CD14-positive monocyte (primary cell): Measurements from ENCODE around the gene TBX19. TPM values are rescaled to one million over a fixed set of nuclear protein-coding genes. Genes with fewer than 3 reads are reported as not detected.

ENCODE experiments used
- DNase-seq, 3 donors: peaks; one replicate each; pipeline ENCODE4 v3.0.0-alpha.2; 2011 to 2022
- H2AFZ ChIP-seq: 2 replicates; pipeline ENCODE4 v1.6.0; 2012; ENCODE audit warnings: mild to moderate bottlenecking, low read depth, low read length, inconsistent platforms; ENCODE audit not compliant: insufficient read depth, poor library complexity, severe bottlenecking
- H3K27ac ChIP-seq, 2 donors: 1 replicate in 1 of 2; 2 replicates in 1 of 2; pipeline ENCODE4 v1.5.1; 2012 to 2013; ENCODE audit warnings: low read length in 2 of 2, control low read depth in 1 of 2, inconsistent platforms in 1 of 2, low read depth in 1 of 2, mild to moderate bottlenecking in 1 of 2
- H3K27me3 ChIP-seq, 2 donors: one replicate each; pipeline versions ENCODE4 v1.6.0 to v1.6.1; 2011 to 2013; ENCODE audit warnings: low read length in 2 of 2; ENCODE audit not compliant: control insufficient read depth in 2 of 2, insufficient read depth in 2 of 2
- H3K36me3 ChIP-seq, 2 donors: replicated peaks in 1 of 2; 1 replicate in 1 of 2; 2 replicates in 1 of 2; pipeline versions ENCODE4 v1.5.1 to v1.6.1; 2012 to 2013; ENCODE audit warnings: low read length in 2 of 2, control low read depth in 1 of 2, inconsistent platforms in 1 of 2, mild to moderate bottlenecking in 1 of 2; ENCODE audit not compliant: insufficient read depth in 2 of 2, control insufficient read depth in 1 of 2
- H3K4me1 ChIP-seq, 2 donors: 1 replicate in 1 of 2; 2 replicates in 1 of 2; pipeline versions ENCODE4 v1.5.1 to v1.6.1; 2012 to 2013; ENCODE audit warnings: low read length in 2 of 2, control low read depth in 1 of 2, inconsistent platforms in 1 of 2, mild to moderate bottlenecking in 1 of 2, moderate library complexity in 1 of 2; ENCODE audit not compliant: insufficient read depth in 2 of 2, control insufficient read depth in 1 of 2
- H3K4me2 ChIP-seq: replicated peaks from 2 replicates; pipeline ENCODE3; 2012; ENCODE audit warnings: low read length, moderate library complexity, mild to moderate bottlenecking; ENCODE audit not compliant: poor library complexity, severe bottlenecking; ENCODE audit errors: extremely low read depth
- H3K4me3 ChIP-seq, 3 experiments: fragments of 200-600 bp in 1 of 3; sonication (generic) in 1 of 3; replicated peaks in 1 of 3; 1 replicate in 2 of 3; 2 replicates in 1 of 3; pipeline ENCODE4 v1.5.1; 2011 to 2013; ENCODE audit warnings: low read length in 3 of 3, mild to moderate bottlenecking in 3 of 3, control low read depth in 2 of 3, low read depth in 2 of 3, inconsistent platforms in 1 of 3, moderate library complexity in 1 of 3
- H3K79me2 ChIP-seq: 2 replicates; pipeline ENCODE4 v1.6.0; 2012; ENCODE audit warnings: mild to moderate bottlenecking, control low read depth, inconsistent platforms, low read length, moderate library complexity; ENCODE audit not compliant: insufficient read depth
- H3K9ac ChIP-seq: 2 replicates; pipeline ENCODE4 v1.6.0; 2017; ENCODE audit warnings: low read length, mild to moderate bottlenecking; ENCODE audit not compliant: insufficient read depth, poor library complexity, severe bottlenecking
- H3K9me3 ChIP-seq, 2 donors: replicated peaks in 1 of 2; 1 replicate in 1 of 2; 2 replicates in 1 of 2; pipeline versions ENCODE4 v1.5.1 to v1.6.1; 2012 to 2013; ENCODE audit warnings: low read length in 2 of 2, control low read depth in 1 of 2; ENCODE audit not compliant: control insufficient read depth in 1 of 2, insufficient read depth in 1 of 2
- H4K20me1 ChIP-seq: 2 replicates; pipeline ENCODE4 v1.6.0; 2012; ENCODE audit warnings: mild to moderate bottlenecking, low read length, control low read depth, moderate library complexity; ENCODE audit not compliant: insufficient read depth
- H3K27ac Mint-ChIP-seq, 7 donors: one replicate each; pipeline ENCODE4 v1.8.0; 2020; ENCODE audit warnings: mild to moderate bottlenecking in 7 of 7, mixed read lengths in 7 of 7, moderate library complexity in 6 of 7, inconsistent platforms in 2 of 7
- H3K27me3 Mint-ChIP-seq, 3 donors: one replicate each; pipeline ENCODE4 v1.8.0; 2021 to 2022; ENCODE audit warnings: low read depth in 3 of 3, mild to moderate bottlenecking in 3 of 3, mixed read lengths in 3 of 3, moderate library complexity in 3 of 3, inconsistent platforms in 1 of 3
- H3K36me3 Mint-ChIP-seq, 2 donors: one replicate each; pipeline ENCODE4 v1.8.0; 2020; ENCODE audit warnings: mixed read lengths in 2 of 2, inconsistent platforms in 1 of 2, mild to moderate bottlenecking in 1 of 2
- H3K4me1 Mint-ChIP-seq: one replicate; pipeline ENCODE4 v1.8.0; 2020; ENCODE audit warnings: mild to moderate bottlenecking, mixed read lengths
- H3K4me3 Mint-ChIP-seq, 2 donors: one replicate each; pipeline ENCODE4 v1.8.0; 2020; ENCODE audit warnings: mild to moderate bottlenecking in 2 of 2, mixed read lengths in 2 of 2, moderate library complexity in 1 of 2
- H3K9me3 Mint-ChIP-seq, 7 donors: one replicate each; pipeline ENCODE4 v1.8.0; 2020 to 2022; ENCODE audit warnings: mixed read lengths in 7 of 7, mild to moderate bottlenecking in 6 of 7, moderate library complexity in 6 of 7, inconsistent platforms in 2 of 7
- CTCF ChIP-seq: fragments of 200-600 bp; IDR thresholded peaks from one replicate; pipeline ENCODE4 v1.8.0; 2022; ENCODE audit warnings: antibody characterized with exemption, mild to moderate bottlenecking
- WGBS: methylation state at CpG from one replicate; pipeline ENCODE4 v1.1.5; 2013; ENCODE audit warnings: missing lambda C conversion rate; ENCODE audit not compliant: insufficient coverage; 5-methylcytosine and 5-hydroxymethylcytosine counted together
- intact Hi-C, 2 donors: fragments of 100-400 bp; cut with micrococcal nuclease; formaldehyde crosslinking; loops; one replicate each; pipeline versions ENCODE4 v1.15.0 to v1.15.1; 2023
- polyA plus RNA-seq, 3 donors: library from polyadenylated mRNA; depleted of rRNA in 1 of 3; unstranded in 2 of 3; stranded (reverse) in 1 of 3; fragments of 300-500 nt in 2 of 3; fragments of >200 nt in 1 of 3; fragmentation: Illumina TruSeq in 2 of 3; gene quantifications; 1 replicate in 2 of 3; 2 replicates in 1 of 3; pipeline ENCODE4 v1.2.3, GENCODE V29; 2012 to 2021

Gene TBX19
- polyA plus RNA-seq, 3 donors, result 0.65 to 7.6 (median 1.6) TPM

DNA sequence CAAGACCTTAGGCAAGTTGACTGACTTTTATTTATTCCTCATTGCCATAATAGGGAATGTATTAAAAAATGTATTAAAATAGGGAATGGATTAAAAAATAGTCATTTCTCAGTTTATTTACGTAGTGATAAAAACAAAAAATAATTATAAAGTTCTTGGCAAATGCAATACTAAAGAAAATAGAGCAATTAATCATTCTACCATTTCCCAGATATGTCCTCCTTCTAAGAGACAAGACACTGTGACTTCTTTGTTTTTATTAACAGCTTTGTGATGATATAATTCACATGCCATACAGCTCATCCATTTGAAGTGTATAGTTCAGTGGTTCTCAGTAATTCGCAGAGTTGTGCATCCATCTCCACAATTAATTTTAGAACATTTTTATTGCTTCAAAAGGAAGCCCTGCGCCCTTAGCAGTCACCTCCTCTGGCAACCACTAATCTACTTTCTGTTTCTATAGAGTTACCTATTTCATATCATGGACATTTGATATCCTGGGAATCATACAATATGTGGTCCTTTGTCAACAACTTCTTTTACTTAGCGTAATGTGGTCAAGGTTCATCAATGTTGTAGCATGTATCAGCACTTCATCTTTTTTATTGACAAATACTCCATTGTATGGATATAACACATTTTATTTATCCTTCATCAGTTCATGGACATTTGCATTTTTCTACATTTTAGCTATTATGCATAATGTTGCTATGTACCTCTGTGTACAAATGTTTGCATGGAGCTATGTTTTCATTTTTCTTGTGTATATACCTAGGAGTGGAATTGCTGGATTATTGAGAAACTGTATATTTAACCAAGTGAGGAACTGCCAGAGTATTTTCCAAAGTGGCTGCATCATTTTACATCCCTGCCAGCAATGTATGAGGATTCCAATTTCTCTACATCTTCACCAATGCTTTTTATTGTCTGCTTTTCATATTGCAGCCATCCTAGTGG, 5.6 kb downstream of the TBX19 start:
- H3K36me3 ChIP-seq, result no peaks in the 10 kb centered on the region
- Mint-ChIP-seq H3K9me3 (no peaks in the 10 kb centered on the region), H3K36me3 (peaks cover 0 to 6% of the 10 kb centered on the region in 2 donors), H3K4me1 (peaks cover 8% of the 10 kb centered on the region), H3K27ac (no peak overlapping the region), H3K27me3 (peaks cover 0 to 1% (median 0%) of the 10 kb centered on the region in 3 donors), H3K4me3 (no peak overlapping the region)
- H3K79me2 ChIP-seq, result no peaks in the 10 kb centered on the region
- no peaks in the 10 kb centered on the region for H3K9me3 ChIP-seq
- no peaks in the 10 kb centered on the region for H3K27me3 ChIP-seq
- no peak for TF ChIP-seq CTCF
- no peak overlapping the region for H2AFZ ChIP-seq
- no peak overlapping the region for H3K4me2 ChIP-seq
- H3K27ac ChIP-seq, result no peak overlapping the region
- no peaks in the 10 kb centered on the region for H4K20me1 ChIP-seq
- no CpG with 5 or more reads among the region's 4 CpGs for WGBS
- H3K9ac ChIP-seq, result no peak overlapping the region
- no peak for DNase-seq
- H3K4me3 ChIP-seq, result no peak overlapping the region
- intact Hi-C loops, result no loop called here
- H3K4me1 ChIP-seq, result no peaks in the 10 kb centered on the region

GRCh38 chr1:168287237-168287664, 6.6 kb downstream of the TBX19 start:
- no peaks in the 10 kb centered on the region for H3K4me1 ChIP-seq
- no peak overlapping the region for H3K27ac ChIP-seq
- H3K79me2 ChIP-seq, result no peaks in the 10 kb centered on the region
- H3K4me3 ChIP-seq, result no peak overlapping the region
- no CpG with 5 or more reads among the region's 1 CpG for WGBS
- H3K27me3 ChIP-seq, result no peaks in the 10 kb centered on the region
- H3K9ac ChIP-seq, result no peak overlapping the region
- H3K27me3 Mint-ChIP-seq, result peaks cover 0 to 1% (median 0%) of the 10 kb centered on the region in 3 donors
- H3K9me3 Mint-ChIP-seq, result no peaks in the 10 kb centered on the region
- peak in 2 of 3 donors; percentile 5 to 19 for DNase-seq
- no peak overlapping the region for H3K27ac Mint-ChIP-seq
- no peak overlapping the region for H2AFZ ChIP-seq
- TF ChIP-seq CTCF, result no peak
- H3K36me3 ChIP-seq, result no peaks in the 10 kb centered on the region
- no peak overlapping the region for H3K4me2 ChIP-seq
- no peaks in the 10 kb centered on the region for H3K9me3 ChIP-seq
- no peak overlapping the region for H3K4me3 Mint-ChIP-seq
- H3K4me1 Mint-ChIP-seq, result peaks cover 8% of the 10 kb centered on the region
- H4K20me1 ChIP-seq, result no peaks in the 10 kb centered on the region
- H3K36me3 Mint-ChIP-seq, result peaks cover 0 to 3% of the 10 kb centered on the region in 2 donors
- intact Hi-C loops, result no loop called here
